HEK293 (cell line): Measurements from ENCODE around the gene GPR62.
"Not testable (repeated sequence)": the region's sequence is repeated elsewhere in the genome, so short reads cannot be mapped to it uniquely, and the experiment has no call there.

ENCODE experiments used
- CTCF ChIP-seq: fragments of 450-650 bp; formaldehyde crosslinking; IDR thresholded peaks from 2 replicates; pipeline ENCODE4 v1.5.1; 2016; ENCODE audit warnings: missing biosample characterization, missing genetic modification characterization
- OSR2 ChIP-seq: fragments of 450-650 bp; formaldehyde crosslinking; IDR thresholded peaks from 2 replicates; pipeline ENCODE4 v1.5.1; 2016; ENCODE audit warnings: missing biosample characterization, missing genetic modification characterization
- PBX3 ChIP-seq: sonication (generic); formaldehyde crosslinking; IDR thresholded peaks from 2 replicates; pipeline ENCODE4 v1.8.1; 2022; ENCODE audit warnings: mild to moderate bottlenecking, moderate library complexity, missing genetic modification reagents
- ZBTB17 ChIP-seq: fragments of 450-650 bp; formaldehyde crosslinking; IDR thresholded peaks from 2 replicates; pipeline ENCODE4 v1.5.1; 2016; ENCODE audit warnings: missing biosample characterization, missing genetic modification characterization
- ZBTB49 ChIP-seq: fragments of 450-650 bp; formaldehyde crosslinking; IDR thresholded peaks from 2 replicates; pipeline ENCODE4 v1.5.1; 2016; ENCODE audit warnings: missing biosample characterization, missing genetic modification characterization, low read depth
- ZNF133 ChIP-seq: fragments of 450-650 bp; formaldehyde crosslinking; IDR thresholded peaks from 2 replicates; pipeline ENCODE4 v1.5.1; 2016; ENCODE audit warnings: missing biosample characterization, missing genetic modification characterization
- ZNF24 ChIP-seq: fragments of 450-650 bp; formaldehyde crosslinking; IDR thresholded peaks from 2 replicates; pipeline ENCODE4 v1.5.1; 2016; ENCODE audit warnings: missing biosample characterization, missing genetic modification characterization
- ZNF311 ChIP-seq: fragments of 450-650 bp; formaldehyde crosslinking; IDR thresholded peaks from 2 replicates; pipeline ENCODE4 v1.5.1; 2017; ENCODE audit warnings: missing biosample characterization, missing genetic modification characterization, borderline replicate concordance

- TF ChIP-seq ZNF24 (tag by site-specific recombination); CTCF; ZBTB49 (tag by site-specific recombination); PBX3 (CRISPR knock-in tag); ZNF133 (tag by site-specific recombination); OSR2; ZNF311 (tag by site-specific recombination); ZBTB17: not testable (repeated sequence)
These were observed 26.2 kb upstream of the GPR62 start for GRCh38 chr3:51928981-51929380.
